Right atrium auricular region (tissue), 2 donors: ENCODE measurements around the gene ARID4A. TPM values are rescaled to one million over a fixed set of nuclear protein-coding genes. Genes with fewer than 3 reads are reported as not detected.
"Not testable (repeated sequence)": the region's sequence is repeated elsewhere in the genome, so short reads cannot be mapped to it uniquely, and the experiment has no call there.

Experiments used
- DNase-seq: peaks from one replicate; pipeline ENCODE4 v3.0.0-alpha.2; 2019; ENCODE audit warnings: low spot score
- H3K27ac ChIP-seq, 2 donors: fragments of 200-600 bp; sonication (generic); 1 replicate in 1 of 2; 2 replicates in 1 of 2; pipeline ENCODE4 v1.5.1; 2016 to 2019
- H3K27me3 ChIP-seq, 2 donors: fragments of 200-600 bp; sonication (generic); one replicate each; pipeline versions ENCODE4 v1.5.1 to v1.6.0; 2017 to 2019
- H3K36me3 ChIP-seq: fragments of 200-600 bp; sonication (generic); one replicate; pipeline ENCODE4 v1.5.1; 2016
- H3K4me1 ChIP-seq, 2 donors: fragments of 200-600 bp; sonication (generic); one replicate each; pipeline versions ENCODE4 v1.5.1 to v1.6.0; 2017 to 2019
- H3K4me3 ChIP-seq, 2 donors: fragments of 200-600 bp; sonication (generic); 1 replicate in 1 of 2; 2 replicates in 1 of 2; pipeline ENCODE4 v1.5.1; 2017 to 2019; ENCODE audit warnings: mild to moderate bottlenecking in 1 of 2, moderate library complexity in 1 of 2
- H3K9me3 ChIP-seq, 2 donors: fragments of 200-600 bp; sonication (generic); one replicate each; pipeline ENCODE4 v1.5.1; 2019
- CTCF ChIP-seq, 2 donors: fragments of 200-600 bp; sonication (generic); IDR thresholded peaks; one replicate each; pipeline ENCODE4 v1.5.1; 2019; ENCODE audit warnings: antibody characterized with exemption in 2 of 2
- total RNA-seq, 2 donors: library from RNA; depleted of rRNA; stranded (reverse); fragments of >200 nt; gene quantifications; one replicate each; pipeline ENCODE4 v1.1.0, GENCODE V29; 2016

Gene ARID4A
- total RNA-seq = 10 to 100 TPM in 1 of 2 donors, 1 to 10 TPM in 1; 9.5 to 12.7 TPM

GRCh38 chr14:58298477-58299400 is at the start of gene ARID4A:
ARID4A (plus strand) TSS chr14:58298555; CDS start chr14:58299855, 1,300 bp downstream.
- Histone ChIP-seq H3K27me3 (no peaks in the 10 kb centered on the region), H3K27ac (peak within 1 kb of the TSS; percentile 96 to 97), H3K4me1 (peaks cover 0 to 33% of the 10 kb centered on the region in 2 donors), H3K4me3 (peak within 1 kb of the TSS; percentile 87 to 96), H3K9me3 (no peaks in the 10 kb centered on the region), H3K36me3 (peaks cover 35% of the 10 kb centered on the region)
- DNase-seq = no peak
- TF ChIP-seq CTCF (IDR thresholded peaks at IDR 0.05) = no peak

- H3K4me1 ChIP-seq = peaks cover 0 to 27% of the 10 kb centered on the region in 2 donors
- DNase-seq = no peak
- no peaks in the 10 kb centered on the region for H3K9me3 ChIP-seq
- H3K36me3 ChIP-seq = peaks cover 52% of the 10 kb centered on the region
- H3K4me3 ChIP-seq = no peak overlapping the region
- no peaks in the 10 kb centered on the region for H3K27me3 ChIP-seq
- no peak overlapping the region for H3K27ac ChIP-seq
- no peak for TF ChIP-seq CTCF (IDR thresholded peaks at IDR 0.05)
Measured at GRCh38 chr14:58249611-58250010, 48.7 kb upstream of the ARID4A start.

- Histone ChIP-seq H3K9me3 (no peaks in the 10 kb centered on the region), H3K36me3 (peaks cover 84% of the 10 kb centered on the region), H3K27ac (no peak overlapping the region), H3K4me3 (no peak overlapping the region), H3K27me3 (no peaks in the 10 kb centered on the region), H3K4me1 (peaks cover 0 to 10% of the 10 kb centered on the region in 2 donors)
- DNase-seq = no peak
- TF ChIP-seq CTCF (IDR thresholded peaks at IDR 0.05) = no peak
Measured at GRCh38 chr14:58258156-58258555, 40.2 kb upstream of the ARID4A start.

- not testable (repeated sequence) for H3K27ac ChIP-seq, H3K9me3 ChIP-seq, H3K27me3 ChIP-seq, DNase-seq, H3K4me1 ChIP-seq, H3K4me3 ChIP-seq
- peaks cover 87% of the 10 kb centered on the region for H3K36me3 ChIP-seq
Measured at GRCh38 chr14:58262005-58262404, 36.4 kb upstream of the ARID4A start.

GRCh38 chr14:58265401-58265800 is 33.0 kb upstream of the ARID4A start:
- DNase-seq = no peak
- Histone ChIP-seq H3K4me3 (no peak overlapping the region), H3K4me1 (peaks cover 0 to 3% of the 10 kb centered on the region in 2 donors), H3K27ac (no peak overlapping the region), H3K9me3 (no peaks in the 10 kb centered on the region), H3K36me3 (peaks cover 92% of the 10 kb centered on the region), H3K27me3 (no peaks in the 10 kb centered on the region)
- no peak for TF ChIP-seq CTCF (IDR thresholded peaks at IDR 0.05)

GRCh38 chr14:58270628-58271027 is 27.7 kb upstream of the ARID4A start:
- H3K4me1 ChIP-seq = peaks cover 0 to 36% of the 10 kb centered on the region in 2 donors
- no peak for TF ChIP-seq CTCF (IDR thresholded peaks at IDR 0.05)
- peaks cover 79% of the 10 kb centered on the region for H3K36me3 ChIP-seq
- H3K4me3 ChIP-seq = no peak overlapping the region
- no peak for DNase-seq
- no peaks in the 10 kb centered on the region for H3K27me3 ChIP-seq
- H3K9me3 ChIP-seq = no peaks in the 10 kb centered on the region
- peak overlapping the region in 1 of 2 donors; percentile 77 for H3K27ac ChIP-seq
